ENCODE data around the gene ACTC1. TPM values are rescaled to one million over a fixed set of nuclear protein-coding genes. Genes with fewer than 3 reads are reported as not detected.

Gene ACTC1
- not detected in 2 replicates for total RNA-seq

GRCh38 chr15:34795267-34796081 is at the start of gene ACTC1:
Gene ACTC1, minus strand, starts transcription at chr15:34795549. Its CDS starts 741 bp downstream, at chr15:34794808.

DNA sequence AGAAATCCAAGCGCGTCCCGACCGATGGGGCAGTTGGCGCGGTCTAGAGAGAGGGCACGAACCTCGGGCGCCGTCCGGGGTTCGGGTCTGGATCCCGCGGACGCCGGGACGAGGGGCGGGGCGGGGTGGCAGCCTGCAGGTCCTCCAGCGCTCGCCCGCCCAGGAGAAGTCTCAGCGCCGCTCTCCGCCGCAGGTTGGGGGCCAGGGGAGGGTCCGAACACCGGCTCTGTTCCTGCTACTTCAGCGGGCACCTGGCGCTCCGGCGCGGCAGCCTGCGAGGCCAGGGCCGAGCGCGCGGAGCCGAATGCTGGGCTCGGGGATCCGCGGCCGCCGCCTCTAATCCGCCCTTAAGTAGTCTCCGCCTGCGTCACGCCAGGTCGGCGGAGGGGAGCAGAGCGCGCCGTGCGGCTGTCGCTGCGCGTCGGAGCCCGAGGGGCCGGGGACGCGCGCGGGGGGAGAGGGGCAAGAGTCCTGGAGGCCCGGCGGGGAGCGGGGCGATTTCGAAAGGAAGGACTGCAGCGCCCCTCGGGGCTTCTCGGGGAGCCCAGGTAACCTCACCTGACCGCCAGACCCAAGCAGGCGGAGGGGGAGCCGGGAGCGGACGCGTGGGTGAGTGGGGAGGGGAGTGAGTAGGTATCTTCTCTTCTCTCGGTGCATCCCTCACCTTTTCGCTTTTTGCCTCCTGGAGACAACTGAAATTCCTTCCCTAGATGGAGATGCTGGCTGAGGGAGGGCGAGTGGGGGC is 40.5 kb downstream of the ACTC1 start, which contains the start of gene GJD2:
GJD2 (minus strand) TSS at position 325 of the 745 bp plus-strand sequence. CDS start 510 bp downstream, outside the sequence.

Other genes starting within 250 kb of the ACTC1 start
- 20.6 and 45.0 TPM in 2 replicates for gene GOLGA8B, start 211.9 kb downstream of the ACTC1 start, total RNA-seq
- not detected in 2 replicates for gene GJD2, start 40.6 kb downstream of the ACTC1 start, total RNA-seq
- 10.3 and 12.0 TPM in 2 replicates for gene AQR, start 174.2 kb upstream of the ACTC1 start, total RNA-seq
- gene ZNF770, start 192.7 kb upstream of the ACTC1 start, total RNA-seq, result 16.8 and 18.7 TPM in 2 replicates

Data from cardiac ventricle fibroblast (primary cell).